Transverse colon (tissue), 4 donors: ENCODE results near the gene TNS1. TPM values are rescaled to one million over a fixed set of nuclear protein-coding genes. Genes with fewer than 3 reads are reported as not detected.

Source experiments
- DNase-seq: peaks from one replicate; pipeline ENCODE4 v3.0.0-alpha.2; 2019
- H3K27ac ChIP-seq, 4 donors: fragments of 200-600 bp; sonication (generic); 2 replicates each; pipeline ENCODE4 v1.5.1; 2016 to 2018; ENCODE audit warnings: inconsistent platforms in 4 of 4
- H3K27me3 ChIP-seq: fragments of 200-600 bp; sonication (generic); 2 replicates; pipeline ENCODE4 v1.5.1; 2017; ENCODE audit warnings: inconsistent platforms
- H3K36me3 ChIP-seq, 4 donors: fragments of 200-600 bp; sonication (generic); 2 replicates each; pipeline ENCODE4 v1.5.1; 2017 to 2019; ENCODE audit warnings: inconsistent platforms in 4 of 4
- H3K4me1 ChIP-seq, 4 donors: fragments of 200-600 bp; sonication (generic); 2 replicates each; pipeline ENCODE4 v1.5.1; 2017 to 2020; ENCODE audit warnings: inconsistent platforms in 4 of 4
- H3K4me3 ChIP-seq, 4 donors: fragments of 200-600 bp; sonication (generic); 1 replicate in 1 of 4; 2 replicates in 3 of 4; pipeline versions ENCODE4 v1.5.1 to v1.6.1; 2017 to 2019; ENCODE audit warnings: inconsistent platforms in 4 of 4
- H3K9me3 ChIP-seq, 2 donors: fragments of 200-600 bp; sonication (generic); 2 replicates each; pipeline ENCODE4 v1.5.1; 2017 to 2019; ENCODE audit warnings: inconsistent platforms in 2 of 2
- CTCF ChIP-seq, 5 experiments: fragments of 200-600 bp in 3 of 5; fragments of 450-650 bp in 2 of 5; sonication (generic) in 3 of 5; IDR thresholded peaks; 1 replicate in 2 of 5; 2 replicates in 3 of 5; pipeline ENCODE4 v1.5.1; 2016 to 2017; ENCODE audit warnings: antibody characterized with exemption in 5 of 5, inconsistent platforms in 3 of 5, mild to moderate bottlenecking in 2 of 5, moderate library complexity in 1 of 5
- EP300 ChIP-seq: sonication (generic); formaldehyde crosslinking; IDR thresholded peaks from one replicate; pipeline ENCODE4 v1.6.1; 2017; ENCODE audit warnings: antibody characterized with exemption, low read depth
- POLR2A ChIP-seq: fragments of 450-650 bp; IDR thresholded peaks from one replicate; pipeline ENCODE4 v1.6.1; 2016; ENCODE audit warnings: antibody characterized with exemption, mild to moderate bottlenecking, moderate library complexity
- POLR2AphosphoS5 ChIP-seq, 3 donors: sonication (generic); formaldehyde crosslinking; IDR thresholded peaks; one replicate each; pipeline ENCODE4 v1.6.1; 2016; ENCODE audit warnings: antibody characterized with exemption in 3 of 3
- WGBS, 2 donors: methylation state at CpG; one replicate each; pipeline ENCODE4 v1.1.5; 2018; ENCODE audit warnings: low coverage in 1 of 2; 5-methylcytosine and 5-hydroxymethylcytosine counted together
- in situ Hi-C, 4 donors: fragments of 200-750 bp; cut with MboI; loops; one replicate each; pipeline versions ENCODE4 v1.15.0 to v1.15.1; 2017; ENCODE audit warnings: low sequenced_read_pairs in 3 of 4, low pct_ligation_motif_present in 1 of 4, low pct_unique_long_range_greater_than_20kb in 1 of 4
- intact Hi-C: fragments of 100-400 bp; cut with DNase I; formaldehyde crosslinking; loops from one replicate; pipeline ENCODE4 v1.15.1; 2023; ENCODE audit warnings: low total_unique reads
- total RNA-seq, 4 donors: library from RNA; depleted of rRNA; stranded (reverse); fragments of >200 nt; gene quantifications; one replicate each; pipeline ENCODE4 v1.1.0, GENCODE V29; 2016

The TNS1 gene
- total RNA-seq, 4 donors from 2014 or later: 101 to 487 (median 231) TPM

- intact Hi-C loops: loop anchor here (5.0 kb wide), 2 partner anchors 92 to 247 kb away; no protein-coding TSS in a partner anchor
These were observed 217.2 kb downstream of the TNS1 start for GRCh38 chr2:217785544-217786045.

GRCh38 chr2:217784996-217785543 is 217.7 kb downstream of the TNS1 start:
- DNase-seq: no peak
- no peaks in the 10 kb centered on the region for H3K27me3 ChIP-seq
- in situ Hi-C loops (loop anchor here in 3 of 4 donors (5.0 to 25.0 kb wide), 3 partner anchors 97 to 227 kb away; partner anchors contain the start of gene TNS1 (in 1 of the 3)), intact Hi-C loops (loop anchor here (5.0 kb wide), 2 partner anchors 92 to 247 kb away; no protein-coding TSS in a partner anchor)
- H3K4me3 ChIP-seq: no peak overlapping the region
- TF ChIP-seq POLR2AphosphoS5 (IDR thresholded peaks at IDR 0.05) (no peak), CTCF (IDR thresholded peaks at IDR 0.05) (no peak), EP300 (no peak)
- 65 to 96% methylated on average over 4 to 14 of the region's 14 CpGs for WGBS, 2 donors
- H3K27ac ChIP-seq: no peak overlapping the region
- no peaks in the 10 kb centered on the region for H3K4me1 ChIP-seq
- H3K36me3 ChIP-seq: no peaks in the 10 kb centered on the region
- no peaks in the 10 kb centered on the region for H3K9me3 ChIP-seq

More at GRCh38 chr2:217785544-217786045, 217.2 kb downstream of the TNS1 start:
- 18% methylated on average over 10 of the region's 10 CpGs; no CpG with 5 or more reads in 1 of the 2 donors for WGBS, 2 donors
- peak overlapping the region in 1 of 4 donors; percentile 5 for H3K27ac ChIP-seq
- no peak for TF ChIP-seq POLR2A
- TF ChIP-seq POLR2AphosphoS5 (IDR thresholded peaks at IDR 0.05): peak in 1 of 3 donors; percentile 12
- peak; percentile 89 to 99 (median 96) for TF ChIP-seq CTCF (IDR thresholded peaks at IDR 0.05)
- no peak for TF ChIP-seq EP300
- no peaks in the 10 kb centered on the region for H3K27me3 ChIP-seq
- no peak overlapping the region for H3K4me3 ChIP-seq
- peak; percentile 80 for DNase-seq
- no peaks in the 10 kb centered on the region for H3K9me3 ChIP-seq
- H3K36me3 ChIP-seq: no peaks in the 10 kb centered on the region
- in situ Hi-C loops: loop anchor here in 3 of 4 donors (5.0 to 25.0 kb wide), 3 partner anchors 97 to 227 kb away; partner anchors contain the start of gene TNS1 (in 1 of the 3)
- H3K4me1 ChIP-seq: no peaks in the 10 kb centered on the region

GRCh38 chr2:217783243-217783642 is 219.6 kb downstream of the TNS1 start:
- intact Hi-C loops: no loop called here

GRCh38 chr2:217777906-217778305 is 224.9 kb downstream of the TNS1 start:
- intact Hi-C loops: no loop called here
- DNase-seq: no peak
- no peak overlapping the region for H3K4me3 ChIP-seq
- in situ Hi-C loops: loop anchor here in 2 of 4 donors (25.0 kb wide), 2 partner anchors 209 to 234 kb away; partner anchors contain the start of gene TNS1 (in 1 of the 2)
- H3K4me1 ChIP-seq: no peaks in the 10 kb centered on the region
- H3K9me3 ChIP-seq: no peaks in the 10 kb centered on the region
- H3K36me3 ChIP-seq: no peaks in the 10 kb centered on the region
- no peak overlapping the region for H3K27ac ChIP-seq
- TF ChIP-seq EP300: no peak
- TF ChIP-seq POLR2A: no peak
- TF ChIP-seq POLR2AphosphoS5 (IDR thresholded peaks at IDR 0.05): no peak
- no peak for TF ChIP-seq CTCF (IDR thresholded peaks at IDR 0.05)
- no peaks in the 10 kb centered on the region for H3K27me3 ChIP-seq

More at GRCh38 chr2:217783243-217783642, 219.6 kb downstream of the TNS1 start:
- H3K27ac ChIP-seq: no peak overlapping the region
- TF ChIP-seq POLR2AphosphoS5 (IDR thresholded peaks at IDR 0.05) (no peak), POLR2A (no peak), EP300 (no peak), CTCF (IDR thresholded peaks at IDR 0.05) (no peak)
- H3K4me3 ChIP-seq: no peak overlapping the region
- H3K27me3 ChIP-seq: no peaks in the 10 kb centered on the region
- DNase-seq: no peak
- in situ Hi-C loops: loop anchor here in 2 of 4 donors (25.0 kb wide), 2 partner anchors 204 to 229 kb away; partner anchors contain the start of gene TNS1 (in 1 of the 2)
- no peaks in the 10 kb centered on the region for H3K36me3 ChIP-seq
- H3K4me1 ChIP-seq: no peaks in the 10 kb centered on the region
- H3K9me3 ChIP-seq: no peaks in the 10 kb centered on the region
